HEK293 (cell line): ENCODE data around the gene CDK14.

ENCODE experiments used
- TCF7L2 ChIP-seq: IDR thresholded peaks from 2 replicates; pipeline ENCODE4 v1.6.1; 2011; ENCODE audit warnings: low read depth, mild to moderate bottlenecking, inconsistent platforms, low read length, moderate library complexity, borderline replicate concordance
- ZNF292 ChIP-seq: fragments of 450-650 bp; formaldehyde crosslinking; IDR thresholded peaks from 2 replicates; pipeline ENCODE4 v1.5.1; 2016; ENCODE audit warnings: low read depth, missing biosample characterization, missing genetic modification characterization, borderline replicate concordance
- TF ChIP-seq, protein P1 (sequence below): fragments of 450-650 bp; formaldehyde crosslinking; IDR thresholded peaks from 2 replicates; pipeline ENCODE4 v1.5.1; 2016; ENCODE audit warnings: missing biosample characterization, missing genetic modification characterization
- TF ChIP-seq, protein P2 (sequence below): fragments of 450-650 bp; formaldehyde crosslinking; IDR thresholded peaks from 2 replicates; pipeline ENCODE4 v1.5.1; 2016; ENCODE audit warnings: missing biosample characterization, missing genetic modification characterization
- TF ChIP-seq, protein P3 (sequence below): fragments of 450-650 bp; formaldehyde crosslinking; IDR thresholded peaks from 2 replicates; pipeline ENCODE4 v1.5.1; 2016; ENCODE audit warnings: missing biosample characterization, missing genetic modification characterization, borderline replicate concordance
- TF ChIP-seq, protein P4 (sequence below): fragments of 450-650 bp; formaldehyde crosslinking; IDR thresholded peaks from 2 replicates; pipeline ENCODE4 v1.5.1; 2016; ENCODE audit warnings: missing biosample characterization, missing genetic modification characterization

DNA sequence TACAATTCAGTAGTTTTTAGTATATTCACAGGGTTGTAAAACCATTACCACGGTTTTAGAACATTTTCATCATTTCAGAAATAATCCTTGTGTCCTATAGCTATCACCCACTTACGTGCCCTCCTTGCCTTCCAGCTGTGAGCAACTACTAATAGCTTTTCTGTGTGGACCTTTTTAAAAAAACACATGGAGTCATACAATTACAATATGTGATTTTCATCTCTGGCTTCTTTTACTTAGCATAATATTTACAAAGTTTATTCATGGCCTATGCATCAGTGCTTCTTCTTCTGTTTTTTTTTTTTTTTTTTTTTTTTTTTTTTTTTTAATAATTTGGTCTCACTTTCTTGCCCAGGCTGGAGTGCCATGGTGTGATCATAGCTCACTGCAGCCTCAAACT, 76.1 kb downstream of the CDK14 start:
- TF ChIP-seq, protein P1, sequence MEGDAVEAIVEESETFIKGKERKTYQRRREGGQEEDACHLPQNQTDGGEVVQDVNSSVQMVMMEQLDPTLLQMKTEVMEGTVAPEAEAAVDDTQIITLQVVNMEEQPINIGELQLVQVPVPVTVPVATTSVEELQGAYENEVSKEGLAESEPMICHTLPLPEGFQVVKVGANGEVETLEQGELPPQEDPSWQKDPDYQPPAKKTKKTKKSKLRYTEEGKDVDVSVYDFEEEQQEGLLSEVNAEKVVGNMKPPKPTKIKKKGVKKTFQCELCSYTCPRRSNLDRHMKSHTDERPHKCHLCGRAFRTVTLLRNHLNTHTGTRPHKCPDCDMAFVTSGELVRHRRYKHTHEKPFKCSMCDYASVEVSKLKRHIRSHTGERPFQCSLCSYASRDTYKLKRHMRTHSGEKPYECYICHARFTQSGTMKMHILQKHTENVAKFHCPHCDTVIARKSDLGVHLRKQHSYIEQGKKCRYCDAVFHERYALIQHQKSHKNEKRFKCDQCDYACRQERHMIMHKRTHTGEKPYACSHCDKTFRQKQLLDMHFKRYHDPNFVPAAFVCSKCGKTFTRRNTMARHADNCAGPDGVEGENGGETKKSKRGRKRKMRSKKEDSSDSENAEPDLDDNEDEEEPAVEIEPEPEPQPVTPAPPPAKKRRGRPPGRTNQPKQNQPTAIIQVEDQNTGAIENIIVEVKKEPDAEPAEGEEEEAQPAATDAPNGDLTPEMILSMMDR (tag by site-specific recombination), result no peak
- no peak for TF ChIP-seq TCF7L2
- TF ChIP-seq, protein P2, sequence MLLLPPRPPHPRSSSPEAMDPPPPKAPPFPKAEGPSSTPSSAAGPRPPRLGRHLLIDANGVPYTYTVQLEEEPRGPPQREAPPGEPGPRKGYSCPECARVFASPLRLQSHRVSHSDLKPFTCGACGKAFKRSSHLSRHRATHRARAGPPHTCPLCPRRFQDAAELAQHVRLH (tag by site-specific recombination), result no peak
- no peak for TF ChIP-seq ZNF292 (tag by site-specific recombination)
- TF ChIP-seq, protein P3, sequence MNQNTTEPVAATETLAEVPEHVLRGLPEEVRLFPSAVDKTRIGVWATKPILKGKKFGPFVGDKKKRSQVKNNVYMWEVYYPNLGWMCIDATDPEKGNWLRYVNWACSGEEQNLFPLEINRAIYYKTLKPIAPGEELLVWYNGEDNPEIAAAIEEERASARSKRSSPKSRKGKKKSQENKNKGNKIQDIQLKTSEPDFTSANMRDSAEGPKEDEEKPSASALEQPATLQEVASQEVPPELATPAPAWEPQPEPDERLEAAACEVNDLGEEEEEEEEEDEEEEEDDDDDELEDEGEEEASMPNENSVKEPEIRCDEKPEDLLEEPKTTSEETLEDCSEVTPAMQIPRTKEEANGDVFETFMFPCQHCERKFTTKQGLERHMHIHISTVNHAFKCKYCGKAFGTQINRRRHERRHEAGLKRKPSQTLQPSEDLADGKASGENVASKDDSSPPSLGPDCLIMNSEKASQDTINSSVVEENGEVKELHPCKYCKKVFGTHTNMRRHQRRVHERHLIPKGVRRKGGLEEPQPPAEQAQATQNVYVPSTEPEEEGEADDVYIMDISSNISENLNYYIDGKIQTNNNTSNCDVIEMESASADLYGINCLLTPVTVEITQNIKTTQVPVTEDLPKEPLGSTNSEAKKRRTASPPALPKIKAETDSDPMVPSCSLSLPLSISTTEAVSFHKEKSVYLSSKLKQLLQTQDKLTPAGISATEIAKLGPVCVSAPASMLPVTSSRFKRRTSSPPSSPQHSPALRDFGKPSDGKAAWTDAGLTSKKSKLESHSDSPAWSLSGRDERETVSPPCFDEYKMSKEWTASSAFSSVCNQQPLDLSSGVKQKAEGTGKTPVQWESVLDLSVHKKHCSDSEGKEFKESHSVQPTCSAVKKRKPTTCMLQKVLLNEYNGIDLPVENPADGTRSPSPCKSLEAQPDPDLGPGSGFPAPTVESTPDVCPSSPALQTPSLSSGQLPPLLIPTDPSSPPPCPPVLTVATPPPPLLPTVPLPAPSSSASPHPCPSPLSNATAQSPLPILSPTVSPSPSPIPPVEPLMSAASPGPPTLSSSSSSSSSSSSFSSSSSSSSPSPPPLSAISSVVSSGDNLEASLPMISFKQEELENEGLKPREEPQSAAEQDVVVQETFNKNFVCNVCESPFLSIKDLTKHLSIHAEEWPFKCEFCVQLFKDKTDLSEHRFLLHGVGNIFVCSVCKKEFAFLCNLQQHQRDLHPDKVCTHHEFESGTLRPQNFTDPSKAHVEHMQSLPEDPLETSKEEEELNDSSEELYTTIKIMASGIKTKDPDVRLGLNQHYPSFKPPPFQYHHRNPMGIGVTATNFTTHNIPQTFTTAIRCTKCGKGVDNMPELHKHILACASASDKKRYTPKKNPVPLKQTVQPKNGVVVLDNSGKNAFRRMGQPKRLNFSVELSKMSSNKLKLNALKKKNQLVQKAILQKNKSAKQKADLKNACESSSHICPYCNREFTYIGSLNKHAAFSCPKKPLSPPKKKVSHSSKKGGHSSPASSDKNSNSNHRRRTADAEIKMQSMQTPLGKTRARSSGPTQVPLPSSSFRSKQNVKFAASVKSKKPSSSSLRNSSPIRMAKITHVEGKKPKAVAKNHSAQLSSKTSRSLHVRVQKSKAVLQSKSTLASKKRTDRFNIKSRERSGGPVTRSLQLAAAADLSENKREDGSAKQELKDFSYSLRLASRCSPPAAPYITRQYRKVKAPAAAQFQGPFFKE (tag by site-specific recombination), result no peak
- TF ChIP-seq, protein P4, sequence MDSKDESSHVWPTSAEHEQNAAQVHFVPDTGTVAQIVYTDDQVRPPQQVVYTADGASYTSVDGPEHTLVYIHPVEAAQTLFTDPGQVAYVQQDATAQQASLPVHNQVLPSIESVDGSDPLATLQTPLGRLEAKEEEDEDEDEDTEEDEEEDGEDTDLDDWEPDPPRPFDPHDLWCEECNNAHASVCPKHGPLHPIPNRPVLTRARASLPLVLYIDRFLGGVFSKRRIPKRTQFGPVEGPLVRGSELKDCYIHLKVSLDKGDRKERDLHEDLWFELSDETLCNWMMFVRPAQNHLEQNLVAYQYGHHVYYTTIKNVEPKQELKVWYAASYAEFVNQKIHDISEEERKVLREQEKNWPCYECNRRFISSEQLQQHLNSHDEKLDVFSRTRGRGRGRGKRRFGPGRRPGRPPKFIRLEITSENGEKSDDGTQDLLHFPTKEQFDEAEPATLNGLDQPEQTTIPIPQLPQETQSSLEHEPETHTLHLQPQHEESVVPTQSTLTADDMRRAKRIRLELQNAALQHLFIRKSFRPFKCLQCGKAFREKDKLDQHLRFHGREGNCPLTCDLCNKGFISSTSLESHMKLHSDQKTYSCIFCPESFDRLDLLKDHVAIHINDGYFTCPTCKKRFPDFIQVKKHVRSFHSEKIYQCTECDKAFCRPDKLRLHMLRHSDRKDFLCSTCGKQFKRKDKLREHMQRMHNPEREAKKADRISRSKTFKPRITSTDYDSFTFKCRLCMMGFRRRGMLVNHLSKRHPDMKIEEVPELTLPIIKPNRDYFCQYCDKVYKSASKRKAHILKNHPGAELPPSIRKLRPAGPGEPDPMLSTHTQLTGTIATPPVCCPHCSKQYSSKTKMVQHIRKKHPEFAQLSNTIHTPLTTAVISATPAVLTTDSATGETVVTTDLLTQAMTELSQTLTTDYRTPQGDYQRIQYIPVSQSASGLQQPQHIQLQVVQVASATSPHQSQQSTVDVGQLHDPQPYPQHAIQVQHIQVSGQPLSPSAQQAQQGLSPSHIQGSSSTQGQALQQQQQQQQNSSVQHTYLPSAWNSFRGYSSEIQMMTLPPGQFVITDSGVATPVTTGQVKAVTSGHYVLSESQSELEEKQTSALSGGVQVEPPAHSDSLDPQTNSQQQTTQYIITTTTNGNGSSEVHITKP (tag by site-specific recombination), result no peak
